Measurements from ENCODE around the gene FBL. TPM values are rescaled to one million over a fixed set of nuclear protein-coding genes. Genes with fewer than 3 reads are reported as not detected.
"Not testable (repeated sequence)": the region's sequence is repeated elsewhere in the genome, so short reads cannot be mapped to it uniquely, and the experiment has no call there.

FBL gene
- polyA plus RNA-seq, 1 donor = 215 TPM

- peak; percentile 78 for DNase-seq (ENCODE audit: low read depth)
Measured at GRCh38 chr19:39824143-39825092, 21.8 kb downstream of the FBL start.

GRCh38 chr19:39823686-39824085 is 22.5 kb downstream of the FBL start:
- no peak for DNase-seq (ENCODE audit: low read depth)

GRCh38 chr19:39820696-39821095 is 25.5 kb downstream of the FBL start:
- DNase-seq (ENCODE audit: low read depth) = no peak

- no peak for DNase-seq (ENCODE audit: low read depth)
Measured at GRCh38 chr19:39819786-39820185, 26.4 kb downstream of the FBL start.

- no peak for DNase-seq (ENCODE audit: low read depth)
Measured at GRCh38 chr19:39818626-39819097, 27.5 kb downstream of the FBL start.

- DNase-seq (ENCODE audit: low read depth) = no peak
Measured at GRCh38 chr19:39817888-39818561, 28.2 kb downstream of the FBL start.

GRCh38 chr19:39816287-39817048 is 29.7 kb downstream of the FBL start:
- no peak for DNase-seq (ENCODE audit: low read depth)

- no peak for DNase-seq (ENCODE audit: low read depth)
Measured at GRCh38 chr19:39814595-39814994, 31.6 kb downstream of the FBL start.

GRCh38 chr19:39814111-39814510 is 32.1 kb downstream of the FBL start:
- DNase-seq (ENCODE audit: low read depth) = not testable (repeated sequence)

GRCh38 chr19:39813264-39813993 is 32.8 kb downstream of the FBL start:
- no peak for DNase-seq (ENCODE audit: low read depth)

- no peak for DNase-seq (ENCODE audit: low read depth)
Measured at GRCh38 chr19:39811064-39811463, 35.1 kb downstream of the FBL start.

GRCh38 chr19:39810424-39810823 is 35.8 kb downstream of the FBL start:
- no peak for DNase-seq (ENCODE audit: low read depth)

- no peak for DNase-seq (ENCODE audit: low read depth)
Measured at GRCh38 chr19:39809368-39809767, 36.8 kb downstream of the FBL start.

- DNase-seq (ENCODE audit: low read depth) = not testable (repeated sequence)
Measured at GRCh38 chr19:39808688-39809087, 37.5 kb downstream of the FBL start.

- DNase-seq (ENCODE audit: low read depth) = no peak
Measured at GRCh38 chr19:39807846-39808364, 38.3 kb downstream of the FBL start.

GRCh38 chr19:39805104-39805503 is 41.1 kb downstream of the FBL start:
- no peak for DNase-seq (ENCODE audit: low read depth)

GRCh38 chr19:39802958-39803357 is 43.2 kb downstream of the FBL start:
- no peak for DNase-seq (ENCODE audit: low read depth)

- no peak for DNase-seq (ENCODE audit: low read depth)
Measured at GRCh38 chr19:39797083-39797482, 49.1 kb downstream of the FBL start.

- DNase-seq (ENCODE audit: low read depth) = no peak
Measured at GRCh38 chr19:39796000-39796498, 50.1 kb downstream of the FBL start.

- DNase-seq (ENCODE audit: low read depth) = no peak
Measured at GRCh38 chr19:39795001-39795400, 51.2 kb downstream of the FBL start.

GRCh38 chr19:39792999-39793546 is 53.1 kb downstream of the FBL start:
- DNase-seq (ENCODE audit: low read depth) = peak; percentile 31

All from forelimb muscle (tissue), 1 donor.